Measurements from ENCODE around the gene GRM2. TPM values are rescaled to one million over a fixed set of nuclear protein-coding genes. Genes with fewer than 3 reads are reported as not detected.

GRM2 gene
- total RNA-seq, 1 experiment from 2014 or later, result 1.9 TPM

- Histone ChIP-seq H3K4me1 (ENCODE audit: insufficient read depth, low read length) (no peaks in the 10 kb centered on the region; the same call in 1 of the 2 replicates), H3K23me2 (ENCODE audit: insufficient read length, low read depth, low read length, poor library complexity, severe bottlenecking) (no peaks in the 10 kb centered on the region), H2BK5ac (ENCODE audit: insufficient read length, low read length) (no peak overlapping the region), H2BK120ac (ENCODE audit: low read depth, low read length, poor library complexity, severe bottlenecking) (no peak overlapping the region), H3K4me2 (ENCODE audit: insufficient read depth, insufficient read length, low read length) (no peak overlapping the region), H3K27ac (ENCODE audit: insufficient read length, low read depth, low read length) (no peak overlapping the region), H3K79me2 (ENCODE audit: insufficient read depth, low read length) (no peaks in the 10 kb centered on the region), H3K79me1 (ENCODE audit: insufficient read depth, low read depth, low read length, poor library complexity, severe bottlenecking) (no peaks in the 10 kb centered on the region), H4K20me1 (ENCODE audit: control insufficient read depth, insufficient read depth, insufficient read length) (no peaks in the 10 kb centered on the region), H4K91ac (ENCODE audit: insufficient read length, low read depth, low read length) (no peak overlapping the region), H3K14ac (ENCODE audit: insufficient read depth, low read length) (no peak overlapping the region), H2BK15ac (ENCODE audit: low read depth, low read length) (no peak overlapping the region), H3T11ph (ENCODE audit: low read length) (no peak overlapping the region), H3K9me3 (ENCODE audit: control insufficient read depth, low read depth, low read length) (no peaks in the 10 kb centered on the region), H2BK20ac (ENCODE audit: low read depth, low read length, poor library complexity, severe bottlenecking) (no peak overlapping the region), H2AK5ac (ENCODE audit: insufficient read length, low read length) (no peak overlapping the region), H2AFZ (ENCODE audit: low read length) (no peak overlapping the region), H3K56ac (ENCODE audit: insufficient read length, low read depth, low read length) (no peak overlapping the region), H3K4ac (ENCODE audit: low read depth, low read length) (no peak overlapping the region), H4K8ac (replicated peaks; ENCODE audit: insufficient read length, low read depth, low read length) (no peak overlapping the region), H3K9ac (ENCODE audit: extremely low read depth, insufficient read length, low read length) (no peak overlapping the region), H2BK12ac (ENCODE audit: insufficient read length, low read depth, low read length) (no peak overlapping the region), H3K23ac (ENCODE audit: insufficient read length, low read depth, low read length) (no peak overlapping the region), H3K18ac (ENCODE audit: insufficient read length, low read depth, low read length) (no peak overlapping the region), H4K5ac (ENCODE audit: insufficient read length, low read depth, low read length) (no peak overlapping the region), H3K27me3 (ENCODE audit: insufficient read depth, low read length) (no peaks in the 10 kb centered on the region)
- H3K36me3 Mint-ChIP-seq (ENCODE audit: insufficient read depth in 1 of 3, low read depth in 3 of 3), result no peaks in the 10 kb centered on the region; a peak in 1 of 7 replicates
- H3K27me3 Mint-ChIP-seq (ENCODE audit: low read depth), result no peaks in the 10 kb centered on the region; the same call in 1 of the 2 replicates
- H3K27ac Mint-ChIP-seq, result no peak overlapping the region; a peak in 1 of 7 replicates
- no peak overlapping the region for H3K4me3 Mint-ChIP-seq
- no peak for TF ChIP-seq CTCF (conservative IDR thresholded peaks at IDR 0.05)
- peaks cover 12 to 16% of the 10 kb centered on the region in 2 experiments for H3K4me1 Mint-ChIP-seq
- no peaks in the 10 kb centered on the region for H3K9me3 Mint-ChIP-seq
- no CpG with 5 or more reads among the region's 7 CpGs for WGBS (ENCODE audit: extremely low coverage, insufficient read length, low lambda C conversion rate)
- DNase-seq, result no peak
Measured at GRCh38 chr3:51679777-51680176, 27.1 kb upstream of the GRM2 start.
